ENCODE results near the gene LPAR3.

Gene LPAR3

GRCh38 chr1:84859866-84860265, 33.1 kb downstream of the LPAR3 start:
- H3K36me3 Mint-ChIP-seq, result peaks cover 27% of the 10 kb centered on the region
- H3K27ac Mint-ChIP-seq, result no peak overlapping the region
- H3K4me1 Mint-ChIP-seq, result peaks cover 77% of the 10 kb centered on the region
- H3K27me3 Mint-ChIP-seq, result no peaks in the 10 kb centered on the region
- peaks cover 4% of the 10 kb centered on the region for H3K9me3 Mint-ChIP-seq
- no peak for DNase-seq
- no peak overlapping the region for H3K4me3 Mint-ChIP-seq
- CTCF ChIA-PET, result no interaction called here

- H3K4me3 Mint-ChIP-seq, result no peak overlapping the region
- H3K36me3 Mint-ChIP-seq, result peaks cover 28% of the 10 kb centered on the region
- DNase-seq, result no peak
- no peak overlapping the region for H3K27ac Mint-ChIP-seq
- peaks cover 5% of the 10 kb centered on the region for H3K9me3 Mint-ChIP-seq
- H3K4me1 Mint-ChIP-seq, result peaks cover 79% of the 10 kb centered on the region
- H3K27me3 Mint-ChIP-seq, result no peaks in the 10 kb centered on the region
- CTCF ChIA-PET, result interaction anchor here (1.8 kb wide), 1 partner anchor 87 kb away, joined by 5 read pairs; no protein-coding TSS in a partner anchor
Observed at GRCh38 chr1:84857906-84858305, 35.1 kb downstream of the LPAR3 start.

GRCh38 chr1:84856726-84857270, 36.2 kb downstream of the LPAR3 start:
- DNase-seq, result no peak
- peaks cover 5% of the 10 kb centered on the region for H3K9me3 Mint-ChIP-seq
- no peak overlapping the region for H3K4me3 Mint-ChIP-seq
- H3K4me1 Mint-ChIP-seq, result peaks cover 74% of the 10 kb centered on the region
- H3K27ac Mint-ChIP-seq, result no peak overlapping the region
- H3K36me3 Mint-ChIP-seq, result peaks cover 28% of the 10 kb centered on the region
- CTCF ChIA-PET, result interaction anchor here (1.4 to 1.8 kb wide), 2 partner anchors 75 to 88 kb away, joined by 4 to 5 read pairs; no protein-coding TSS in a partner anchor
- H3K27me3 Mint-ChIP-seq, result no peaks in the 10 kb centered on the region

GRCh38 chr1:84855691-84856630, 37.0 kb downstream of the LPAR3 start:
- Mint-ChIP-seq H3K9me3 (peaks cover 5% of the 10 kb centered on the region), H3K4me3 (no peak overlapping the region), H3K27me3 (no peaks in the 10 kb centered on the region), H3K36me3 (peaks cover 31% of the 10 kb centered on the region), H3K4me1 (peaks cover 65% of the 10 kb centered on the region), H3K27ac (peak overlapping the region; percentile 74)
- DNase-seq, result no peak
- CTCF ChIA-PET, result interaction anchor here (0.7 to 1.8 kb wide), 3 partner anchors 74 to 421 kb away, joined by 3 to 5 read pairs (median 4); no protein-coding TSS in a partner anchor

GRCh38 chr1:84855168-84855567, 37.8 kb downstream of the LPAR3 start:
- DNase-seq, result no peak
- Mint-ChIP-seq H3K27me3 (no peaks in the 10 kb centered on the region), H3K9me3 (peaks cover 5% of the 10 kb centered on the region), H3K4me3 (no peak overlapping the region), H3K36me3 (peaks cover 29% of the 10 kb centered on the region), H3K4me1 (peaks cover 59% of the 10 kb centered on the region), H3K27ac (peak overlapping the region; percentile 74)
- CTCF ChIA-PET, result no interaction called here

GRCh38 chr1:84853741-84854721, 39.0 kb downstream of the LPAR3 start:
- H3K27ac Mint-ChIP-seq, result peak overlapping the region; percentile 86
- H3K27me3 Mint-ChIP-seq, result no peaks in the 10 kb centered on the region
- peak overlapping the region; percentile 3 for H3K4me3 Mint-ChIP-seq
- H3K9me3 Mint-ChIP-seq, result peaks cover 5% of the 10 kb centered on the region
- peak; percentile 56 for DNase-seq
- H3K36me3 Mint-ChIP-seq, result peaks cover 26% of the 10 kb centered on the region
- peaks cover 48% of the 10 kb centered on the region for H3K4me1 Mint-ChIP-seq
- CTCF ChIA-PET, result interaction anchor here (1.0 kb wide), 1 partner anchor 81 kb away, joined by 4 read pairs; no protein-coding TSS in a partner anchor

GRCh38 chr1:84851839-84852238, 41.2 kb downstream of the LPAR3 start:
- peaks cover 24% of the 10 kb centered on the region for H3K36me3 Mint-ChIP-seq
- peaks cover 51% of the 10 kb centered on the region for H3K4me1 Mint-ChIP-seq
- H3K4me3 Mint-ChIP-seq, result no peak overlapping the region
- no peak for DNase-seq
- peaks cover 4% of the 10 kb centered on the region for H3K9me3 Mint-ChIP-seq
- no peak overlapping the region for H3K27ac Mint-ChIP-seq
- peaks cover 2% of the 10 kb centered on the region for H3K27me3 Mint-ChIP-seq
- CTCF ChIA-PET, result no interaction called here

- H3K9me3 Mint-ChIP-seq, result no peaks in the 10 kb centered on the region
- CTCF ChIA-PET, result no interaction called here
- peaks cover 32% of the 10 kb centered on the region for H3K4me1 Mint-ChIP-seq
- no peak overlapping the region for H3K27ac Mint-ChIP-seq
- H3K27me3 Mint-ChIP-seq, result peaks cover 3% of the 10 kb centered on the region
- no peak for DNase-seq
- H3K36me3 Mint-ChIP-seq, result peaks cover 13% of the 10 kb centered on the region
- no peak overlapping the region for H3K4me3 Mint-ChIP-seq
Observed at GRCh38 chr1:84849357-84849975, 43.5 kb downstream of the LPAR3 start.

- Mint-ChIP-seq H3K36me3 (peaks cover 6% of the 10 kb centered on the region), H3K27me3 (peaks cover 12% of the 10 kb centered on the region), H3K4me1 (peaks cover 14% of the 10 kb centered on the region), H3K4me3 (no peak overlapping the region), H3K27ac (no peak overlapping the region), H3K9me3 (no peaks in the 10 kb centered on the region)
- peak; percentile 22 for DNase-seq
- CTCF ChIA-PET, result no interaction called here
Observed at GRCh38 chr1:84847253-84848250, 45.5 kb downstream of the LPAR3 start.

- CTCF ChIA-PET, result no interaction called here
- Mint-ChIP-seq H3K27ac (no peak overlapping the region), H3K27me3 (peaks cover 12% of the 10 kb centered on the region), H3K4me3 (no peak overlapping the region), H3K4me1 (peaks cover 12% of the 10 kb centered on the region), H3K9me3 (no peaks in the 10 kb centered on the region), H3K36me3 (peaks cover 3% of the 10 kb centered on the region)
- no peak for DNase-seq
Observed at GRCh38 chr1:84846387-84846786, 46.6 kb downstream of the LPAR3 start.

GRCh38 chr1:84845357-84845756, 47.6 kb downstream of the LPAR3 start:
- no peak overlapping the region for H3K27ac Mint-ChIP-seq
- peaks cover 3% of the 10 kb centered on the region for H3K36me3 Mint-ChIP-seq
- H3K4me1 Mint-ChIP-seq, result peaks cover 20% of the 10 kb centered on the region
- H3K27me3 Mint-ChIP-seq, result peaks cover 12% of the 10 kb centered on the region
- H3K9me3 Mint-ChIP-seq, result no peaks in the 10 kb centered on the region
- DNase-seq, result no peak
- CTCF ChIA-PET, result no interaction called here
- no peak overlapping the region for H3K4me3 Mint-ChIP-seq

- Mint-ChIP-seq H3K27ac (no peak overlapping the region), H3K36me3 (peaks cover 3% of the 10 kb centered on the region), H3K27me3 (peaks cover 16% of the 10 kb centered on the region), H3K9me3 (no peaks in the 10 kb centered on the region), H3K4me3 (no peak overlapping the region), H3K4me1 (peaks cover 23% of the 10 kb centered on the region)
- no peak for DNase-seq
- CTCF ChIA-PET, result no interaction called here
Observed at GRCh38 chr1:84844094-84844493, 48.9 kb downstream of the LPAR3 start.
